Left lung (tissue), 10 donors: Measurements from ENCODE around the gene PTPRD. TPM values are rescaled to one million over a fixed set of nuclear protein-coding genes. Genes with fewer than 3 reads are reported as not detected.

Experiments
- ATAC-seq: fragments of 200-7000 bp; cut with Tn5 transposase; one replicate; pipeline ENCODE4 v1.9.1; 2020; ENCODE audit warnings: moderate library complexity
- DNase-seq, 4 donors: peaks; one replicate each; pipeline ENCODE4 v3.0.0-alpha.2; 2013 to 2020
- H3K27ac ChIP-seq, 2 donors: fragments of 200-600 bp; sonication (generic) in 1 of 2; one replicate each; pipeline versions ENCODE4 v1.5.0 to v1.8.0; 2020 to 2021
- H3K27me3 ChIP-seq, 2 donors: fragments of 200-600 bp; sonication (generic) in 1 of 2; one replicate each; pipeline versions ENCODE4 v1.5.0 to v1.8.0; 2020 to 2021
- H3K36me3 ChIP-seq, 2 donors: fragments of 200-600 bp; sonication (generic) in 1 of 2; one replicate each; pipeline versions ENCODE4 v1.5.0 to v1.8.0; 2020 to 2021
- H3K4me1 ChIP-seq, 2 donors: fragments of 200-600 bp; one replicate each; pipeline ENCODE4 v1.8.0; 2021
- H3K4me3 ChIP-seq, 2 donors: fragments of 200-600 bp; sonication (generic) in 1 of 2; one replicate each; pipeline versions ENCODE4 v1.5.0 to v1.8.0; 2020 to 2021; ENCODE audit warnings: mild to moderate bottlenecking in 1 of 2
- H3K9me3 ChIP-seq, 2 donors: fragments of 200-600 bp; sonication (generic) in 1 of 2; one replicate each; pipeline versions ENCODE4 v1.5.0 to v1.8.0; 2020 to 2021
- intact Hi-C, 2 donors: fragments of 100-400 bp; cut with DNase I; formaldehyde crosslinking; loops; one replicate each; pipeline versions ENCODE4 v1.11.2 to v1.14.2; 2022
- polyA plus RNA-seq, 6 donors: library from polyadenylated mRNA; unstranded; fragments of 120-200 nt; gene quantifications; one replicate each; pipeline ENCODE4 v1.2.1, GENCODE V29; 2013; ENCODE audit not compliant: insufficient read length in 6 of 6
- total RNA-seq, 2 donors: library from RNA; stranded (reverse); fragmentation: NEBNext Ultra II Directional; extraction: Animal tissue kit (Norgen Biotek cat#: 25700); gene quantifications; one replicate each; pipeline ENCODE4 v1.2.1, GENCODE V29; 2021
- TF ChIP-seq, protein P1 (sequence below), 2 donors: fragments of 200-600 bp; sonication (generic) in 1 of 2; IDR thresholded peaks; one replicate each; pipeline versions ENCODE4 v1.5.0 to v1.8.0; 2021; ENCODE audit warnings: antibody characterized with exemption in 2 of 2
- donor health status: DM: no; HTN: yes; CAD: no.
- donor health status: DM: no; HTN: no; CAD: no.

PTPRD gene
- total and polyA plus RNA-seq, 8 donors: 24.2 to 167 (median 139) TPM

DNA sequence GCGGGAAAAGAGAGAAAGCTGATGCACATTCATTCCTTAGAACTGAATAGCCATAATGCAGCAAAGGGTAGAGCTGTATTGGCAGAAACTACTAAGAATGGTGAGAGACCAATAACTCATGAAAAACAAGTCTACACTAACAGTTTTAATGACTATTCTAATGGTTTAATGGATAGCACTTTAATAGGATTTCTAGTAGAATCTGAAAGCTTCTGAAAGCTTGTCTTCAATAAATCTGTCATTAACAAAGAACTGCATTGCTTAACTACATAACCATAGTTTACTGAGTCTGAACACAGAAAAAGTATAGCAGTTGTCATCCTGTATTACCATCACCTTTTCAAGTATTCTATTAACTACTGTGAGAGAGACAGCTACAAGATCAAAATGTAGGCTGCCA lies 2195.5 kb downstream of the PTPRD start:
- Histone ChIP-seq H3K4me3 (no peak overlapping the region), H3K4me1 (no peaks in the 10 kb centered on the region), H3K36me3 (no peaks in the 10 kb centered on the region), H3K27ac (no peak overlapping the region), H3K9me3 (no peaks in the 10 kb centered on the region), H3K27me3 (no peaks in the 10 kb centered on the region)
- no peak for DNase-seq
- ATAC-seq: no peak
- intact Hi-C loops: no loop called here
- TF ChIP-seq, protein P1, sequence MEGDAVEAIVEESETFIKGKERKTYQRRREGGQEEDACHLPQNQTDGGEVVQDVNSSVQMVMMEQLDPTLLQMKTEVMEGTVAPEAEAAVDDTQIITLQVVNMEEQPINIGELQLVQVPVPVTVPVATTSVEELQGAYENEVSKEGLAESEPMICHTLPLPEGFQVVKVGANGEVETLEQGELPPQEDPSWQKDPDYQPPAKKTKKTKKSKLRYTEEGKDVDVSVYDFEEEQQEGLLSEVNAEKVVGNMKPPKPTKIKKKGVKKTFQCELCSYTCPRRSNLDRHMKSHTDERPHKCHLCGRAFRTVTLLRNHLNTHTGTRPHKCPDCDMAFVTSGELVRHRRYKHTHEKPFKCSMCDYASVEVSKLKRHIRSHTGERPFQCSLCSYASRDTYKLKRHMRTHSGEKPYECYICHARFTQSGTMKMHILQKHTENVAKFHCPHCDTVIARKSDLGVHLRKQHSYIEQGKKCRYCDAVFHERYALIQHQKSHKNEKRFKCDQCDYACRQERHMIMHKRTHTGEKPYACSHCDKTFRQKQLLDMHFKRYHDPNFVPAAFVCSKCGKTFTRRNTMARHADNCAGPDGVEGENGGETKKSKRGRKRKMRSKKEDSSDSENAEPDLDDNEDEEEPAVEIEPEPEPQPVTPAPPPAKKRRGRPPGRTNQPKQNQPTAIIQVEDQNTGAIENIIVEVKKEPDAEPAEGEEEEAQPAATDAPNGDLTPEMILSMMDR (IDR thresholded peaks at IDR 0.05): no peak

GRCh38 chr9:8412327-8412726 lies 2200.5 kb downstream of the PTPRD start:
- TF ChIP-seq, protein P1 (IDR thresholded peaks at IDR 0.05): no peak
- Histone ChIP-seq H3K27ac (no peak overlapping the region), H3K9me3 (no peaks in the 10 kb centered on the region), H3K36me3 (no peaks in the 10 kb centered on the region), H3K27me3 (no peaks in the 10 kb centered on the region), H3K4me1 (no peaks in the 10 kb centered on the region), H3K4me3 (no peak overlapping the region)
- no peak for ATAC-seq
- no peak for DNase-seq
- intact Hi-C loops: no loop called here

GRCh38 chr9:8408575-8409190 lies 2204.1 kb downstream of the PTPRD start:
- intact Hi-C loops: no loop called here
- no peak for ATAC-seq
- DNase-seq: no peak
- Histone ChIP-seq H3K9me3 (no peaks in the 10 kb centered on the region), H3K4me1 (no peaks in the 10 kb centered on the region), H3K27ac (no peak overlapping the region), H3K4me3 (no peak overlapping the region), H3K27me3 (no peaks in the 10 kb centered on the region), H3K36me3 (no peaks in the 10 kb centered on the region)
- TF ChIP-seq, protein P1 (IDR thresholded peaks at IDR 0.05): no peak

DNA sequence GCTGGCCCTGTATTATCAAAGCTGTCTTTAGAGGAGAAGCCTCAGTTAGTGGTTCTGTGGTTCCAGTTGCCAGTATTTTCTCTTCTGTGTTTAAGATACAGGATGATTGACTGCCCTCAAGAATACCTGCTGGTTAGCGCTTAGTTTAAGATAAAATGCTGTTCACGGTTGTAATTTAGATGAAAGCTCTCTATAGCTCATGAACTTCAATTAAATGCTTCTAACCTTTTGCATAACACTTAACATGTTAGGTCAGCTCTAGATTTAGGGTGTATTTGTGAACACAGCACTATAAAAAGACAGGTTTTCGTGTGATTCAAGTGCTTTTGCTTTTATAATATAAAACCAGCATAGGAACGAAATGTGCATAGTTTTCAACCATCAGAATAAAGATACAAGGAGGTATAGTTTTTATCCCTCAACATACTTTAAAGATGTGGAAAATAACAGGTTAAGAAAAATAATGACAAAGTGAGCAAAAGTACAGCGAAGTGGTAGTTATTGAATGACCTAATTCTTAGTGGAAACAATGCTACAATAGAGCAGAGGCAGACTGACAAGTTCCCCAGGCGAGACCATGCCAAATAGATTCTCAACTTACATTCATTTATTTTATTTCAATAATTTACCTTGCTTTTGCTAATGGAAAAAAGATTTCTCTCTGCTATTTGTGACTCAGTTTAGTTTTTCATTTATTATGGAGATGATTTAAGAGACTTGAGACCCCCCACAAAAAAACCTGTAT lies 2210.7 kb downstream of the PTPRD start:
- H3K27ac ChIP-seq: no peak overlapping the region
- H3K9me3 ChIP-seq: no peaks in the 10 kb centered on the region
- TF ChIP-seq, protein P1 (IDR thresholded peaks at IDR 0.05): no peak
- H3K4me3 ChIP-seq: no peak overlapping the region
- no peaks in the 10 kb centered on the region for H3K36me3 ChIP-seq
- intact Hi-C loops: no loop called here
- H3K27me3 ChIP-seq: no peaks in the 10 kb centered on the region
- DNase-seq (no peak), ATAC-seq (no peak)
- H3K4me1 ChIP-seq: no peaks in the 10 kb centered on the region

GRCh38 chr9:8400378-8400777 lies 2212.4 kb downstream of the PTPRD start:
- TF ChIP-seq, protein P1 (IDR thresholded peaks at IDR 0.05): no peak
- no peaks in the 10 kb centered on the region for H3K36me3 ChIP-seq
- ATAC-seq: no peak
- intact Hi-C loops: no loop called here
- H3K27me3 ChIP-seq: no peaks in the 10 kb centered on the region
- H3K27ac ChIP-seq: no peak overlapping the region
- DNase-seq: no peak
- H3K4me3 ChIP-seq: no peak overlapping the region
- H3K9me3 ChIP-seq: no peaks in the 10 kb centered on the region
- no peaks in the 10 kb centered on the region for H3K4me1 ChIP-seq
